HL-60 (cell line): ENCODE measurements around the gene KCNJ9.

Source experiments
- GABPA ChIP-seq: IDR thresholded peaks from 2 replicates; pipeline ENCODE4 v1.6.1; 2012; ENCODE audit warnings: low read depth
- POLR2AphosphoS5 ChIP-seq: IDR thresholded peaks from 2 replicates; pipeline ENCODE4 v1.6.1; 2012; ENCODE audit warnings: low read depth
- TF ChIP-seq, protein P1 (sequence below): IDR thresholded peaks from one replicate; pipeline ENCODE4 v1.5.1; 2011; ENCODE audit warnings: low read length, control low read depth, inconsistent platforms; ENCODE audit not compliant: insufficient read depth

DNA sequence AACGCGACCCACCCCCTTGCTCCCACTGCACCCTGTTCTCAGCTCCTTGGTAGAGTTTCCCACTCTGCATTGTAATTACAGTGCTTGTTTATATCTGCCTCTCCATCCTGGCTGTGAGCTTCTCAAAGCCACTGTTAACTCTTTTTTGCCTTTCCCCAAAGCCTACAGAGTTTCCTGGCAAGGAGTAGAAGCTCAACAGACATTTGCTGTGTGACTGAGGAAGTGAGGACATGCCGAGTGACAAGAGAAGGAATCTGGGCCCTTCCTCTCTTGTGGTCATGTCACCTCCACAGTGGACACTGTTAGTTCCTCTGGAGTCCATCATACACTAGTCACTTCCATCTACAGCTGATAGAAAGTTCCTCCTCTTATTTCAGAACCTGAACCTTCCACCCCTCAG is 23.1 kb downstream of the KCNJ9 start:
- no peak for TF ChIP-seq GABPA
- TF ChIP-seq, protein P1, sequence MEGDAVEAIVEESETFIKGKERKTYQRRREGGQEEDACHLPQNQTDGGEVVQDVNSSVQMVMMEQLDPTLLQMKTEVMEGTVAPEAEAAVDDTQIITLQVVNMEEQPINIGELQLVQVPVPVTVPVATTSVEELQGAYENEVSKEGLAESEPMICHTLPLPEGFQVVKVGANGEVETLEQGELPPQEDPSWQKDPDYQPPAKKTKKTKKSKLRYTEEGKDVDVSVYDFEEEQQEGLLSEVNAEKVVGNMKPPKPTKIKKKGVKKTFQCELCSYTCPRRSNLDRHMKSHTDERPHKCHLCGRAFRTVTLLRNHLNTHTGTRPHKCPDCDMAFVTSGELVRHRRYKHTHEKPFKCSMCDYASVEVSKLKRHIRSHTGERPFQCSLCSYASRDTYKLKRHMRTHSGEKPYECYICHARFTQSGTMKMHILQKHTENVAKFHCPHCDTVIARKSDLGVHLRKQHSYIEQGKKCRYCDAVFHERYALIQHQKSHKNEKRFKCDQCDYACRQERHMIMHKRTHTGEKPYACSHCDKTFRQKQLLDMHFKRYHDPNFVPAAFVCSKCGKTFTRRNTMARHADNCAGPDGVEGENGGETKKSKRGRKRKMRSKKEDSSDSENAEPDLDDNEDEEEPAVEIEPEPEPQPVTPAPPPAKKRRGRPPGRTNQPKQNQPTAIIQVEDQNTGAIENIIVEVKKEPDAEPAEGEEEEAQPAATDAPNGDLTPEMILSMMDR: no peak
- TF ChIP-seq POLR2AphosphoS5: no peak
